CD4-positive, alpha-beta T cell treated with Interleukin-15 for 4 hours (primary cell): ENCODE results near the gene GRIK5.
"Not testable (repeated sequence)": the region's sequence is repeated elsewhere in the genome, so short reads cannot be mapped to it uniquely, and the experiment has no call there.

Experiments
- DNase-seq: peaks from one replicate; pipeline ENCODE4 v3.0.0-alpha.2; 2020; ENCODE audit warnings: low spot score

GRIK5 gene

DNA sequence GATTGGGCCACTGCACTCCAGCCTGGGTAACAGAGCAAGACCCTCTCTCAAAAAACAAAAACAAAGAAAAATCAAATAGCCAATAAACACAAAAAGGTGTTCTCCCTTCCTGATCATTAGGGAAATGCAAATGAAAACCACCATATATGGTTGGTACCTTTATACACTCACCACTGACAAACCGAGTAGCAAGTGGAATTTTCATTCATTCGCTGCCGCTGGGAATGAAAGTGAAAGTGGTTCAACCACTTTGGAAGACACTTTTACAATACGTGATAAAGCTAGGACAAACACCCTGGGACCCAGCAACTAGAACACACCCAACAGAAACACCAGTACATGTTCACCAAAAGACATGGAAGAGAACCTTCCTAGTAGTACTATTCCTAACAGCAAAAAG lies 21.0 kb downstream of the GRIK5 start:
- DNase-seq = peak; percentile 4

DNA sequence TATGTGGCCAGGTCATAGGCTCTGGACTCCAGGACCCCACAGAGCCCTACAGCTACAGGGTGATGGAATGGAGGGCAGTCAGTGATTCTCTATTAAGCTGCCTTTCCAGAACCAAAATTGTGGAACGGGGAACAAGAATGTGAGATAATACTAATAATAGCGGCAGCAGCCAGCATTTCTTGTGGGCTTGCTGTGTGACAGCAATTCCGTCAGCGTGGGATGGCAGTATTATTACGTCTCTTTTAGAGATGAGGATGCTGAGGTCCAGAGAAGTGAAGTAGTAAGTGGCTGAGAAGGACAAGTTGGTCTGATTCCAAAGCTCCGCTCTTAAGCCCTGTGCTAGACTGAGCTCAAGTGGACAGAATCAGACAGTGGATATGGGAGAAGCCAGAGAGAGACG lies 24.4 kb downstream of the GRIK5 start:
- DNase-seq = no peak

DNA sequence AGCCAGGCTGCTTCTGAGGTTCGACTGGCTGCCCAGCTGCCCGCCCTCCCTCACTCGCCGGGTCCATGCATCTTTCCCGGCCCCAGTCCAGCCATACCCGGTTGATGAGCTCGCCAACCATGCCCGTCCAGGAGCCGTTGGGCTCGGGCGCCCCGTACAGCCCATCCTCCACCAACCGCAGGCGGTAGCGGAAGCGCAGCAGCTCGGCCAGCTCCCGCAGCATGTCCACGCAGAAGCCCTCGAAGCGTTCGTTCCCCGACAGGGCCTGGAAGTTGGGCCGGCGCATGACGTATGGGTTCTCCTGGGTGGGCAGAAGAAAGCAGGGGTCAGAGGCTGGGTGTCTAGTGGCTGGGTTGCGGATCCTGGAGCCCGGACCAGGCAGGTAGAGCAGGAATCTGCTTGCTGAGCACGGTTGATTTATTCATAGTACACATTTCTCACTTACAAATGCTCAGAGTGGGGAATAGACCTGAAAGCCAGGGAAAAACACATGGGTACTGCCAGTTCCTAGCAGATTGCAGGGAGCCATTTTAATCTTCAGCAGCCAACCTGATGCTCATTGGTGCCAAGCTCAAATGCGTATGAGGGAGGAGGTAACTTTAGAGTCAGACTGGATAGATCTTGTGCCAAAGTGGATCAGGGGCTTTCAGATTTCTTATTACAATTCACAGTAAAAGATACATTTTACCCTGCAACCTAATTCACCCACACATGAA lies 27.4 kb downstream of the GRIK5 start:
- DNase-seq = no peak

DNA sequence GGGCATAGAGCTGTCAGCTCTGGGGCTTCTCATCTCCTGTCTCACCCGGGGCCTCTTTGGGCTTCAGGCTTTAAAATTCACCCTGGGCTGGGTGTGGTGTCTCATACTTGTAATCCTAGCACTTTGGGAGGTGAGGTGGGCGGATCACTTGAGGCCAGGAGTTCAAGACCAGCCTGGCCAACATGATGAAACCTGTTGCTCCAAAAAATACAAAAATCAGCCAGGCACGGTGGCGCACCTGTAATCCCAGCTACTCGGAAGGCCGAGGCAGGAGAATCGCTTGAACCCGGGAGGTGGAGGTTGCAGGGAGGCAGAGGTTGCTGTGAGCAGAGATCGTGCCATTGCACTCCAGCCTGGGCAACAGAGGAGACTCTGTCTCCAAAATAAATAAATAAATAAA lies 29.5 kb downstream of the GRIK5 start:
- DNase-seq = not testable (repeated sequence)

DNA sequence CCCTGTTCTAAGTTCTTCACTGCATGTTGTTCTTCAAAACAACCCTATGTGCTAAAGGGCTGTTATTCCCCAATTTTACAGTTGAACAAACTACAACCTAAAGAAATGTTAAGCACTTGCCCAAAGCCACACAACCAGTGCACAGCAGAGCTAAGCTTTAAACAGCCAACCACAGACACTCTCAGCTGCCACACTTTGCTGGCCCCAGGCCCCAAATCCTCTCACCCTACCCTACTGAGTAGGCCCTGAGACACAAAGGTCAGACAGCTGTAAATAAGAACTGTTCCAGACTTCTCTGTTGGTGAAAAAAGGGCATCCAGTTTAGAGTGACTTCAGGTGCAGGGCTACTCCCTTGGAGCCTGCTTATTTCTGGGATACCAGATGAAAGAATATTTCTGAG lies 30.0 kb downstream of the GRIK5 start:
- DNase-seq = no peak

DNA sequence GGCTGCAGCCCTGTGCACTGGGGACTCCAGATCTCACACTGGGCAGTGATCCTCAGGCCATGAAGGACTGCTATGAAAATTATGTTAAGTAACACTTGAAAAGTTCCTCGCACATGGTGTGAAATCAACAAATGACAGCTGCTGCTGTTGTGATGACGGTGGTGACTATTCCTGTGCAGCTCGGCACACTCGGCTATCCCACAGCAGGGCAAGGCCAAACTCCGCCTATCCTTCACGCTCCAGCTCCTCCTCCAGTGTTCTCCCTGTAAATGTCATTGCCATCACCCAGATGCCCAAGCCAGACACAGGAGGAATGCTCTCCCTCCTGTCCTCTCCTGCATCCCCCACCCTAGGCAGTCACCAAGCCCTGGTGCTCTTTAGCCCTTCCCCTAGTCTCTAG lies 31.3 kb downstream of the GRIK5 start:
- DNase-seq = no peak

DNA sequence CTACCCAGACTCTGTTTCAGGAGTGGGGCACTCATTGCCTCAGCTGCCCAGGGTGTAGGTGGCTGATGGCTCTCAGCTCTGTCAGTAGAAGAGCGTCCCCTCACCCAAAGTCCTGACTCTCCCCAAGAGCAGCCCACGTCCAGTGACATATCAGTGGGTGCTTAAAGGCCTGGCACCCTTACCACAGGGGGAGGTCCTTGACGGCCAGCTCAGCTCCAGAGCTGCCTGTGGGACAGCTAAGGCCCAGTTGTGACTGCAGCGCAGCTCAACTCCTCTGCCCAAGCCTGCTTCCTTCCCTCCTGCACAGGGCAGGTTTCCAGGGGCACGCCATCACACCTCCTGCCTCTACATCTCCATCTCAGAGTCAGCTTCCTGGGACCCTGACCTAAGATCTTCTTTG lies 32.4 kb downstream of the GRIK5 start:
- no peak for DNase-seq

DNA sequence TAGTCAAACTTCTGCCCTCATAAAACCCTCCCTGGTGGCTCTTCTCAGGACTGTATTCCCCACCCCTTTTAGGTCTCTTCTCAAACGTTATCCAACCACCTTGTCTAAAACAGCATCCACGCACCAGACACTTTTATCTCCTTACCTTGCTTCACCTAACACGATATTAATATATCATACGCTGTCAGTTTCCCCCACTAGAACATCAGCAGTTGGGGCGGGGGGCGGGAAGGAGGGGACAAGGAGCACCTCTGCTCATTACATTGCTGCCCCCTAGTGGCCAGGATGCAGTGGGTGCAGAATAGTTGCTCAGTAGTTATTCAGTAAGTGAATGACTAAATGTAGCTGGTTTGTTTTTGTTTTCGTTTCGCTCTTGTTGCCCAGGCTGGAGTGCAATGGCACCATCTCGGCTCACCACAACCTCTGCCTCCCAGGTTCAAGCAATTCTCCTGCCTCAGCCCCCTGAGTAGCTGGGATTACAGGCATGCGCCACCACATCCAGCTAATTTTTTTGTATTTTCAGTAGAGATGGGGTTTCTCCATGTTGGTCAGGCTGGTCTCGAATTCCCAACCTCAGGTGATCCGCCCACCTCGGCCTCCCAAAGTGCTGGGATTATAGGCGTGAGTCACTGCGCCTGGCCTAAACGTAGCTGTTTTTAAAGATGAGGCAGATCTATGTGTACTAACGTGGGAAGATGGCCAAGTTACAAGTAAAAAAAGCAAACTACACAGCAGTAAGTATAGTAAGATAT lies 35.2 kb downstream of the GRIK5 start:
- peak; percentile 70 for DNase-seq

DNA sequence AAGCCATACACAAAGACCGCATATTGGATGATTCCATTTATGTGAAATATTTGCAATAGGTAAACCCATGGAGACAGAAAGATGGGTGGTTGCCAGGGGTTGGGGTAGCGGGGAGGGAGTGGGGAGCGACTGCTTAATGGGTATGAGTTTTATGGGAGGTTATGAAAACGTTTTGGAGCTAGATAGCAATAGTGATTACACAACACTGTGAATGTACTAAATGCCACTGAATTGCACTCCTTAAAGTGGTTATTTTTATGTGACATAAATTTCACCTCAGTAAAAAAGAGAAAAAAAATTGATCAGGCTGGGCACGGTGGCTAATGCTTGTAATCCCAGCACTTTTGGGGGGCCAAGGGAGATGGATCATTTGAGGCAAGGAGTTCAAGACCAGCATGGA lies 36.6 kb downstream of the GRIK5 start:
- no peak for DNase-seq

DNA sequence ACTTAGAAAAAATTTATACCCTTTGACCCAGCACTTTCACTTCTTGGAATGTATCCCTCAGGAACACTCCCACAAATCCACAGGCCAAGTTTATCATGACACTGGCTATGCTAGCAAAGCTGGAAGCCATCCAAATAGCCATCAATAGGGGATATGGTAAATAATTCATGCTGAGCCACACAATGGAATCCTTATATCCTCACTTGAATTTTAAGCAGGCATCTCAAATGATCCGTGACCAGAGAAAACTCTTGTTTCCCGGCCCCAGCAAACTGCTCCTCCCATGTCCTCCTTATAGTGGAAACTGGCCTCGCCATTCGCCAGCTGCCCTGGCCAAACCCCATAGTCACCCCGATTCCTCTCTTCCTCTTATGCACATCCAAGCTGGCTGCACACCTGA lies 37.6 kb downstream of the GRIK5 start:
- DNase-seq = no peak

DNA sequence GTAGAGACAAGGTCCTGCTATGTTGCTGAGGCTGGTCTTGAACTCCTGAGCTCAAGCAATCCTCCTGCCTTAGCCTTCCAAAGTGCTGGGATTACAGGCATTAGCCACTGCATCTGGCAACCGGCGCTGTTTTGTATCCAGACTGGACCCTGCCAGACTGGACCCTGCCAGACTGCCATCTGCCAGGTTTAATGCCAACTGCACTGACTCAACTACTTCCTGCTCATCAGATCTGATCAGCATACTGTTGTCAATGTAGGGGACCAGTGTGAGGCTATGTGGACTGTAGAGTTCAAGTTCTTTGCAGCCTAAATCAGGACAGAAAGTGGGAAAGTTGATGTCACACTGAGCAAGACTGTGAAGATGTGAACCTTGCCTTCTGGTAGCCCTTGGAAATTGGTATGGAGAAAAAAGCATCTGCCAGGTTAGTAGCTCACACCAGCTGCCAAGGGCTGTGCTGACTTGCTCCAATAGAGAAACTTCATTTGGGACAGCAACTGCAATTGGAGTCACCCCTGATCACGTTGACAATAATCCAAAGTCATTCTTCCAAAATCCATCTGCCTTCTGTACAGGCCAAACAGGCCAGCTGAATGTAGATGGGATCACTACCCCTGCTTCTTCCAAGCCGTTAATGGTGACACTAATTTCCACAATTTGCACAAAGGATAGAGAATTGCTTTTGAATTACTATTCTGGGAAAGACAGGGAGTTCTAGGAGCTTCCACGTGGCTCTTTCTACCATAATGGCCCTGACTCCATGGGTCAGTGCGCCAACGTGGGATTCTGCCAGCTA lies 39.2 kb downstream of the GRIK5 start:
- no peak for DNase-seq

DNA sequence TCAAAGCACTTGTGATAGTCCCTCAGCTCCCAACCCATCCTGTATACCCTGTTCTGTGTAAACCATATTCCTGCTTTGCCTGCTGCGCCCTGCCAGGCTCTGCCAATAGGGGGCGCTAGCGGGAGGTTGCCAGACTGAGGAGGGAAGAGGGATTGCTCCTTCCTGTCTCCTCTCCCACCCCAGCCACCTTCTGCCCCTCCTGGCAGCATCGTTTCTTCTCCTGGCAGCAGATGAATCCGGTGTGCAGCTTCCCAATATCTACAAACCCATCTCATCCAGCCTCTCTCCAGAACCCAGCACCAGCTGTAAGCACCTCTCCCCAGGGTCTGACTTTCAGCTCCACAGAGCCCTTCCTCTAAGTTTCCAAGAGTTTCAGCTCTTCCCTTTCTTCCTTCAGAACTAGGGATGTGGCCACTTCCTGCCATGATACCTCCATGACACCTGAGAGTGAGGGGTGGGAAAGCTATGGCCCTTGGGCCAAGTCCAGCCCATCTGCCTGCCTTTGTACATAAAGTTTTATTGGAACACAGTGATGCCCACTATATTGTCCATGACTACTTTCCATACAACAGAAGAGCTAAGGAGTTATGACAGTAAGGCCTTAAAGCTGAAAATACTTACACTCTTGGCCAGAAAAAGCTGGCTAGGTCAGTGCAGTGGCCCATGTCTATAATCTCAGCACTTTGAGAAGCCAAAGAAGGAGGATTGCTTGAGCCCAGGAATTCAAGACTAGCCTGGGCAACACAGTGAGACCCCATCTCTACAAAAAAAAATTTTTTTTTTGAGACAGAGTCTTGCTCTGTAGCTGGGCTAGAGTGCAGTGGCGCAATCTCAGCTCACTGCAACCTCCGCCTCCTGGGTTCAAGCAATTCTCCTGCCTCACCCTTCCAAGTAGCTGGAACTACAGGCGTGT lies 41.4 kb downstream of the GRIK5 start:
- peak; percentile 3 for DNase-seq

DNA sequence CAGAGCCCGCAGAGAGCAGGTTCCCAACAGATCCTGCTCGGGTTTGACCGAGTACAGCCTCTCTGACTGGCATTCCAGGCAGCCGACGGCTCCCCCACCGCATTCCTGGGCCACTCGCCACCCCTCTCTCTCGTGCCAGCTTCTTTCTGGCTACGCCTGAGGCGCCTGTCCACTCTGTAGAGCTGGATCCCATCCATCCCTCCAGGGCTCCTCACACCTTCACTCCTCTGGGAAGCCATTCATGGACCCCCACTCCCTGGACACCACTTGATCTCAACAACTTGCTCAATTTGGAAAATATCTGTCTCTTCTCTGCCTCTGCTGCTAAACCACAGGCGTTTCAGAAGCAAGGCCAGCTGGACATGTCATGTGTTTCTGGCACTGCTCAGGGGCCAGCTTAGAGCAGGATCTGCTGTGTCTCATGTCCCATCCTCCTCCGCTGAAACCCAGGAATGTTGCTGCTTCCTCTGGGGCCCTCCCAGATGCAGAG lies 45.3 kb downstream of the GRIK5 start:
- no peak for DNase-seq

DNA sequence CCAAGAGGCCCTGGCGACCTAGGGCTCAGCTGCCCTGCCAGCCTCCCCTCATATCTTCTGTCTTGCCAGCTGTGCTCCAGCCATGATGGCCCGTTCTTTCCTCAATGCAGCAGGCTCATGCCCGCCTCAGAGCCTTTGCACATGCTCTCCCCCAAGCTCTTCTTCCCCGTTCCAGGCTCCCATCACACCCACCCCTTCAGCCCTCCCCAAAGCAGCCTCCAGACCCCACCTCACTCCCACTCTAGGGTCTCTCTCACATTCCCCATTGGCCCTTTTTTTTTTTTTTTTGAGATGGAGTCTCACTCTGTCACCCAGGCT lies 46.1 kb downstream of the GRIK5 start:
- no peak for DNase-seq

DNA sequence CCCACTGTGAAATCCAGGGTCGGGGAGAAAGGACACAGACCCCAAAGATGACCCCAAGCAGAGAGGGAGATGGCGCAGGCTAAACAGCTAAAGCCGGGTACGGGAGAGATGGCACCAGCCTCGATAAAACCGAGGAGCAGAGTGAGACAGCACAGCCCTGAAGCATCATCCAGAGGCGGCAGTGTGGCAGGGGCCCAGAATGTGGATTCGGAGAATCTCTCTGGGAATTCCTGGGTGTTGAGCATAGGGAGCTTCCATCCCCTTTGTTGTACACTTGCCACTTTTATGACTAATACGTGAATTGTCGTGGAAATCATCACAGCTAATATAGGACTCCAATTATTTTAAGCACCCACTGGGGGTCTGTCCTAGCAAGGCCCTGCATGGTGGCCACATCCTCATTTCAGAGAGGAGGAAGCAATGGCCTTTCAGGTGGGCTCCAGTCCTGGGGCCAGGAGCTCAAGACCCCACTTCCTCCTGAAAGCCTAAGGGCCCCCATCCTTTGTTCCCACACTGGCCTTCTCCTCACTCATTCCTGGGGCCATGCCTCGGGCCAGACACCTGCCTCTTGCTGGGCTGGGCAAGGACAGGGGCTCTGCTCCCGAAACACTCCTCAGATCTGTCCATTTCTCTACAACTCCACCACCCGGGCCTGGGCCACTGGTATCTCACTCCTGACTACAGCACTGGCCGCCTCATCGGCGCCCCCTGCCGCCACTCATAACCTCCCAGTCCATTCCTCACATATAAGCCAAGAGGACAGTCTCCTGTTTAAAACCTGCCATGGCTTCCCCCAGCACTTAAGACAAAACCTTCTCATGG lies 46.7 kb downstream of the GRIK5 start:
- peak; percentile 7 for DNase-seq

DNA sequence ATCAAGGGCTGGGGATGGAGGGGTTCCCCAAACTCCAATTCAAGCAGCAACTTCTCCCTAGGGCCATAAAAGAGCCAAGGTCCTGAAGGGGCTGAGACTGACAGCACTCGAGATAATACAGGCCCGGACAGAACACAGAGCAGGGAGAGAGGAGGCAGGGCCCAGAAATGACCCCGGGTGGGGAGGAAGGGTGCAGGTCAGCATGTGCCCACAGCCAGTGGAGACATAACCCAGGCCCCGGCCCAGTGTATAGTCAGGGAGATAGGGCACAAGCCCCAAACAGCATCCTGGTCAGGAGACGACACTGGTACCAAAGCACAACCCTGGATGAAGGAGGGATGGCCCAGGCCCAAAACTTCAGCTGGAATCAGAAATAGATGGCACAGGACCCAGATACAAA lies 47.4 kb downstream of the GRIK5 start:
- no peak for DNase-seq

DNA sequence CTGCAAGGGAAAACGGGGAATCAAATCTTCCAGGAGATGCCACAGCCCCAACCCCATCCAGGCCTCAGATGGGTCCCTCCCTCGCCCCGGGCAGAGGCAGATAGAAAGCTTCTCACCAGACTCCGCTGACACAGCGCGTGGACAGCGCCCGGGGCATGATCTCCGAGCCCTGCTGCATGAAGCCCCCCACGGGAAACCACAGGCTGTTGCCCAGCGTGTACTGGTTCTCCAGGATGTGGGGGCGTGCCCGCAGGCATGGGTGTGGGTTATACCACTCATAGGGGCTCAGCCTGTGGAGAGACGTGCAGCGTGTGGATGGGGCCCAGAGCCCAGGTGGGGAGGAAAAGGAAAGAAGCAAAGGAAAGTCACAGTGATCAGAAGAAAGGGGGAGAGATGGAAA lies 48.8 kb downstream of the GRIK5 start:
- no peak for DNase-seq

DNA sequence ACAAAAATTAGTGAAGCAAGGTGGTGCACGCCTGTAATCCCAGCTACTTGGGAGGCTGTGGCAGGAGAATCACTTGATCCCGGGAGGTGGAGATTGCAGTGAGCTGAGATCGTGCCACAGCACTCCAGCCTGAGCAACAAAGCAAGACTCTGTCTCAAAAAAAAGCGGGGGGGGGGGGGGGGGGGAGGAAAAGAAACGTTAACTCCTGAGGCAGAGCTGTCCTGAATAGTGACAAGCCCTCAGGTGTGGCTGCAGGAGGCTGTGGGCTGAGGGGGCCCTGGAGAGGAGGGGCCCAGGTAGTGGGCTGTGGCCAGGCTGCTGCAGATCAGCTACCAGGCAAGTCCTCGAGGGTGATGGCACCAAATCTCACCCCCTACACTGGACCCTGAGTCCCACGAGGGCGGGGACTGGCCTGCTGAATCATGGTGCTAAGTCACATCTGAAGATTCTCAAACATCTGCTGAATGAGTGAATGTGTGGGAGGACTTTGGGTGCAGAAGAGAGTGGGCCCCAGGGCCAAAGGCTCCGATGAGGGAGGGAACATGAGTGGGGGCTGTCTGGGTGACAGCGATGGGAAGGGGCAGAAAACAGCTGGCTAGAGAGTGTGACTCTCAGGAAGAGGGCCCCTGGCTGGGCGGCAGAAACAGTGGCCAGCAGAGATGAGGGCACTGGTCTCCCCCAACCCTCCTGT lies 51.4 kb downstream of the GRIK5 start:
- no peak for DNase-seq

DNA sequence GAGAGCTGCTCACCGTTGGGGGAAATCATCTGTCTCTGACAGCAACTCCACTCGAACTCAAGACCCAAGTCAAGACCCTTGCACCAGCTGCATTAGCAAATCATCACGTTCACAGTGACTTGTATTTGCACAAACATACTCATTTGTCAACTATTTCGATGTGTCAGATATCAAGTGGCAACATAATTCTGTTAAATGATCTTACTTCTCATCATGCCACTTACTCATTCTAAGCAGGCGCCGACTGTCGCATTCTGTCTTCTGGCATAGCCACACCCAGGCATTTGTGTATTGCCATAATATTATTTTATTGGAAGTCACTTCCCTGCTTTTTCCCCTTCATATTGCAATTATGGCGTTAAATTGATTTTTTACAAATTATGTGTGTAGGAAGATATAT lies 53.0 kb downstream of the GRIK5 start:
- DNase-seq = no peak

DNA sequence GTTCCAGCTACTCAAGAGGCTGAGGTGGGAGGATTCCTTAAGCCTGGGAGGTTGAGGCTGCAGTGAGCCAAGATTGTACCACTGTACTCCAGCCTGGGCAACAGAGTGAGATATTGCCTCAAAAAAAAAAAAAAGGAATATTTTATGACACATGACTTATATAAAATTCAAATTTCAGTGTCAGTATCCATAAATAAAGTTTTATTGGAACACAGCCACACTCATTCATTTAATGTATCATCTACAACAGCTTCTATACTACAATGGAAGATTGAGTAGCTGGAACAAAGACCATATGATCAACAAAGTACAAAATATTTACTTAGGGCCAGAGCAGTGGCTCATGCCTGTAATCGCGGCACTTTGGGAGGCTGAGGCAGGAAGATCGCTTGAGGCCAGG lies 57.3 kb downstream of the GRIK5 start:
- DNase-seq = not testable (repeated sequence)
